Naive B cell (primary cell): ENCODE measurements around the gene LYST. TPM values are rescaled to one million over a fixed set of nuclear protein-coding genes. Genes with fewer than 3 reads are reported as not detected.

Experiments
- polyA plus RNA-seq, 6 donors: library from polyadenylated mRNA; unstranded; fragments of 300-500 nt; fragmentation: Illumina TruSeq; gene quantifications; one replicate each; pipeline ENCODE4 v1.2.3, GENCODE V29; 2021; ENCODE audit warnings: low read depth in 6 of 6

Gene LYST
- polyA plus RNA-seq, 6 donors from 2014 or later, result 50.1 to 71.6 (median 65.3) TPM

Other genes starting within 250 kb of the LYST start
- not detected for gene GNG4, start 217.1 kb downstream of the LYST start, polyA plus RNA-seq
- not detected for gene NID1, start 198.2 kb upstream of the LYST start, polyA plus RNA-seq